Hepatic stellate cell (primary cell): ENCODE measurements around the gene DISC1.
"Not testable (repeated sequence)": the region's sequence is repeated elsewhere in the genome, so short reads cannot be mapped to it uniquely, and the experiment has no call there.

ENCODE experiments used
- DNase-seq: peaks from one replicate; pipeline ENCODE4 v3.0.0; 2011; ENCODE audit warnings: low spot score

DISC1 gene

DNA sequence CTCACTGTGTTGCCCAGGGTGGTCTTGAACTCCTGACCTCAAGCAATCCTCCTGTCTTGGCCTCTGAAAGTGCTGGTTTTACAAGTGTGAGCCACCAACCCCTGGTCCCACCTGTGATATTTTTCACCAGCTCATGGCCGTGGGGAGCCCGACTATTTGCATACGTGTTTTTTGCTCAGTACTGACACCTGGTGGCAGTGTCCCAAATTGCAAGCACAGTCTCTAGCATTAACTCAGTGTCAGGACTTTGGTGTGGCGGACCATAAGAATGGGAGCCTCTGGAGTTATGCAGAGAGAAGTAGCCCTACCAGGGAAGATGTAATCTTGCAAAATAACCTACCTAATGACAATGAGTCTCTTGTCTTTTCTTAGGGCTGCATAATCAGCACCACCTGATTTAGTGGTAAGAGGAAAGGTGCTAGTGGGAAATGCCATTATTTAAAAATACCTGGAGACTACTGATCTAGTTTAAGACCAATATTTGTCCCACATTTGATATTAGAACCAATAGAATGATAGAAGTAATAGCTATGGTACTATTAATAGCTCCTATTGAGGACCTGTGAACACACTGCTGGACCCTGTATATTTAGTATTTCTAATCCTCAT lies 305.4 kb downstream of the DISC1 start:
- DNase-seq: no peak

- no peak for DNase-seq
These were observed 307.4 kb downstream of the DISC1 start for GRCh38 chr1:231933711-231934626.

GRCh38 chr1:231934797-231935196 lies 308.2 kb downstream of the DISC1 start:
- no peak for DNase-seq

DNA sequence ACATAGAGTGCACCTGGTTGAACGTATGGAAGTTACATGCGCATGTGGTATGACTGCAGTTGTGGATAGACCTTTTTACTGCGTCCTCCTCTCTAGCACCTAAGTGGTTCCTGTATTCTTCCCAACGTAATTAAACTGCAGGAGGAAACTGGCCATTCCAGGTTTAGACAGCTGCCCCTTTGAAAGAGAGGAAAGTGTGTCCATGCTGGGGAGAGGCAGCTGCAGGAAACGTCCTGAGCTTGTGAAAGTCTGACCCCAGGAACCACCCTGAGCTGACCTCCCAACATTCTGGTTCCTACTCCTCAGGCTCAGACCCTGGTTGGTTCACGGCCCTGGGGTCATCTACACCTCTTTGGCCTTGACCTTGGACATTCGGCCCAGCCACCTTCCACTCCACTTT lies 309.3 kb downstream of the DISC1 start:
- DNase-seq: no peak

DNA sequence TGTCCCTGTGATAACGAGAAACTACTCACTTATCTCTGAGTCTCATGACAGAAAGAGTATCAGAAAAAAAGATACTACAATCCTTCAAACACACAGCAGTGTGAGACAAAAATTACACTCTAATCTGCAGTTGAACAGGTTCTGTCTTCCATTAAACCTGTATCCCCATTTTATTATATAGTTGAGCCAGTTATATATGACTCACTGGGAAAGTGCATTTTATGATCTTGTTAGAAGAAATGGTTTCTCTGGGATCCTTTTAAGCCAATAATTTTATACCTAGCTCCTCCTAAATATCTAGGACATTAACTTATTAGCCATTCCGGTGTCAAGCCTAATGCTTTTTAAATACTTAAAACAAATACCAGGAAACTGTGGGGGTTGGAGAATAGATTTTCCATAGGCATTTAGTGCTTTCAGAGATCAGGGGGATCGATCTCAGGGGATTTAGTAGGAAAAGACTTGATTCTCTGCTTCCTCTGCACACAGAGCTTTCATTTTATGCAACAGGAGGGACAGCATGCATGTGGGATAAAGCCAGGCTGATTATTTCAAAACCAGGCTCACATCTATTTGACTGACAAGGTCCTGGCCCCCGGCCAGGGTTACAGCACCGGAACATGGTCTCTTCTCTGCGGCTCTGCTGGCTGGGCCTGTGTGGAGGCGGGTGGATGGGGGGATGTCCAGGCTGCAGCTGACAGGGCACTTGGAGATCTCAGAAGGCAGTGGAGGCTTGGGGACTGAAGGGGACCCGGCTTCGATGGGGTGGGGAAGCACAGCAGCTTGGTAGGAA lies 310.6 kb downstream of the DISC1 start:
- DNase-seq: no peak

- DNase-seq: no peak
These were observed 311.6 kb downstream of the DISC1 start for GRCh38 chr1:231938211-231938610.

DNA sequence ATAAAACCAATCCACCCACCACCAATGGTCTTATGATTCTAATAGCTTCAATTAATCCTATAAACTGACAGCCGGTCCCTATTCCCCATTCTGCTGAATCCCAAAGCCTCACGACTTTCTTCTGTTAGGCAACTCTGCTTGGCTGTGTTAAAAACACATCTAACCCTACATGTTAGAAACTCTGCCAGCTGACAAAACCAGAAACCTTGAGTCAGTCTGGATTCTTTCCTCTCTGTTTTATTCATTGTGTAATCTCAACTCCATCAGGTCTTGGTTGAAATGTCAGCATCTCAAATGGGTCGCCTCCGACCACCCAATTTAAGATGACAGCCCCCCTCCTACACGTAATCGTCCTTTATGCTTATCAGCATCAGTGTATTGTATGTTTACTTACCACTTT lies 312.1 kb downstream of the DISC1 start:
- no peak for DNase-seq

- DNase-seq: no peak
These were observed 312.5 kb downstream of the DISC1 start for GRCh38 chr1:231939118-231939517.

DNA sequence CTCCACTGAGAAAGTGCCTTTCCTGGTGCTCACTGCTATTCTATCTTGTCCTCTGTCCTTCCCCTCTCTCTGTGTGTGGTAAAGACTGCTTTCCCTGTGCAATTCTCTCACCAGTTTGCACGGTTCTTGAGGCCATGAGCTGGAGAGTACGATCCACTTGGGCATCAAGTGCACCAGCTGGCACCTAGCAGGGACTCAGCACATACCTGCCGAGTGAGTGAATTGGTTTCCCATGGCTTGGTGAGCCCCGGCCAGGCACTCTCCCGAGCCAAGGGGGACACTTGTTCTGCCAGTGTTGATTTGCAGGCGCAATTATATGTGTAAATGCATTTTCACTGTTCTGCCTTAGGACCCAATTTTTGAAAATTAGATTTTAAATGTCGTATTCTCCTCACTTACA lies 313.5 kb downstream of the DISC1 start:
- no peak for DNase-seq

GRCh38 chr1:231940701-231941100 lies 314.1 kb downstream of the DISC1 start:
- no peak for DNase-seq

DNA sequence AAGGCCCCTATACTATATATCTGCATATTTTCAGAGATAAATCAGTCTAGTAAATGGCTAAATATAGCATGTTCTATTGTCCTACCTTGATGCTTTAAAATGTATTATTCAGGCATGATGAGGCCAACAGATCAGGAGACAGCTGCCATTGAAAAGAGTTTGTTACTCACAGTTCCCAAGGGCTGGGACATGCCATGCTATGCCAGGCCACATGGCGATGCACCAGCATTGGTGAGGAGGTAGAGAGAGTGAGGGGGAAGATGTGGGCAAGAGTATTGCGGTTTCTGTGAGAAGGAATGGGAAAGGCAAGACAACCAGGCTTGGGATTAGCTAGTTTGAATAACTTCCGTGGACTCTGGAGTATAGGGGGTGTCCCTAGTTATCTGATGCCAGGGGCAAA lies 316.5 kb downstream of the DISC1 start:
- no peak for DNase-seq

GRCh38 chr1:231948102-231948501 lies 321.5 kb downstream of the DISC1 start:
- DNase-seq: not testable (repeated sequence)

- DNase-seq: no peak
These were observed 322.9 kb downstream of the DISC1 start for GRCh38 chr1:231949277-231950091.

DNA sequence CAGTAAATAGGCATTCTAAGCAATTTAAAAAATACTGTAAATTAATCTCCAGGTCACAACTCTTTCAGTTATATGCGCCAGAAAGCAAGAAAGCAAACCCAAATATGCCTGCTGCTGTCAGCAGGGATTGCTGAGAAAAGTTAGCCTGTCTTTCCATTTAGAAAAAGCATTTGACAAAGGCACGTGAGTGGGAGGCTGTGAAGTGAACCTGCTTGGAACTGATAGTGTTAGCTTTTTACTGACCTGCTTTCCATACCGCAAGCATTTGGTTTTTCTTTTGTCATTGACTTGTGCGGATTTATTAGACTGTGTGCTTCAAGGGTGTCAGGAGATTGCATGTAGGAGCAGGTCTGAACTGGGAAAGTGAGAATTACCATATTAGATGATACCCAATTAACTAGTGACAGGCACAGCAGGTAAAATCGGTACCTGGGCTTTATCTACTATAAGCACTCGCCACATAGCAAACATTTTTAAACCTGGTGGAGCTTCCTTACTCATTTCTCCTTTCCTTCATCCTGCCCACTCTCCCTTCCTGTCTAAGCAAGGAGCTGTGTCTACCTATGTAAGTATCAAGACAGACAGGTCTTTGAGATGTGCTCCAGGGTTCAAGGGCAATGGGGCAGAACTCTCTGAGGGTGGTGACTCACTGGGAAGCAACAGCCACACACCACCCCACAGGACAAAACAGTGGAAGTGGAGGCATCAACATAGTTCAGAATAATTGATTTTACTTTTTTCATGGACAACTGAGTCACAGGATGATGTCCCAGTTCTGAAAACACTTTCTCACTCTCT lies 323.9 kb downstream of the DISC1 start:
- DNase-seq: no peak

DNA sequence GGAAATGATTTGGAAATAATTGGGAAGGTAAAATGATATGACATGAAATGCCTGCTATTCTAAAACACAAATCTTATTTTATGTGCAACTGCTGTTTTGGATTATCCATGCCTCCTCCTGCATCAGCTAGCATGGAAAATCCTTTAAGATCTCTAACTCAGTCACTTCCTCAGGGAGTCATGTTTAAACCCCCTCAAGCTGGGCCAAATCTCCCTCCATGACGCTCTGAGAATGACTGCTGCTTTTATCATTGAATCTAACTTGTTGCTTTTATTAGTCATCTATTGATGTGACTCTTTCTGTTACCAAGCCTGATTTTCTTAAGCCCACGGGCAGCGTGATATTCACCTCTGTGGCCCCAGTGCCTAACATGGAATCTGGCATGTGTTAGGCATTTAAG lies 324.8 kb downstream of the DISC1 start:
- DNase-seq: peak; percentile 26

GRCh38 chr1:231952154-231952553 lies 325.6 kb downstream of the DISC1 start:
- no peak for DNase-seq

DNA sequence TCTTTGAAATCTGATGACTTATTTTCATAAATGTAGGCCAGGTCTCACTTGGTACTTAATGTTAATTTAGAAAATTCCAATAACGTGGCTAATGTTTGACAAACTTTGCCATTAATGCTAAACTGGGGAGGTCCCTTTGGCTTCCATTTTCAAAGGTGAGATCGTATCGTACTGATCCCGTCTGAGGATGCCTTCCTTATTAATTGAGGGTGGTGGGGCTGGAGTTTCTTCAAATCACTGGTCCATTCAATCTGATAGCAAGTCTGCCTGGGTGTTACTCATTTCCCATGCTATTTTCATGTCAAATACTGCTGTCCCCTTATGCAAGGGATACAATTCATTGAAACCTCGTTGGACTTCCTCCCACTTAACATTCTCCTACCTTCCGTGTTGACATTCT lies 327.1 kb downstream of the DISC1 start:
- DNase-seq: no peak

GRCh38 chr1:231954751-231955150 lies 328.2 kb downstream of the DISC1 start:
- DNase-seq: no peak

DNA sequence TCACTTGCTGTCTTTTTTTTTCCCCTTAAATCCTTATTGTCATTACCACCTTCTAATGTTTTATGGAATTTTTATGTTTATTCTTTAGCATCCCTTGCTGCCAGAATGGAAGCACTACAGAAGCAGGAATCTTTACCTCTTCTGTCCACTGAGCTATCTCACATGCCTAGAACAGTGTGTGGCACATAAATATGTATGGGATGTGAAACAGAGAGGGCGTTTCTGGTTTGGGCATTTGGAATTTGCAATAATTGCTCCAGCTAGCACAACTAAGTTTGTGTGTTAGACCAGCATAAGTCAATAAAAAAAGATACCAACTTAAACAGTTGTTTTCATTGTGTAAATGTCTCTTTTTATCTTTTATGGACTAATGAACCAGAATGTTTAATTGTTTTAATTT lies 330.8 kb downstream of the DISC1 start:
- DNase-seq: no peak

- peak; percentile 19 for DNase-seq
These were observed 331.9 kb downstream of the DISC1 start for GRCh38 chr1:231958448-231958847.
